HG02981 (cell line): ENCODE measurements around the gene FGF12.

Experiments
- ATAC-seq: cut with Tn5 transposase; IDR thresholded peaks from one replicate; pipeline ENCODE4 v1.9.1; 2021; ENCODE audit warnings: mild to moderate bottlenecking, moderate library complexity; ENCODE audit not compliant: unreplicated experiment

FGF12 gene

DNA sequence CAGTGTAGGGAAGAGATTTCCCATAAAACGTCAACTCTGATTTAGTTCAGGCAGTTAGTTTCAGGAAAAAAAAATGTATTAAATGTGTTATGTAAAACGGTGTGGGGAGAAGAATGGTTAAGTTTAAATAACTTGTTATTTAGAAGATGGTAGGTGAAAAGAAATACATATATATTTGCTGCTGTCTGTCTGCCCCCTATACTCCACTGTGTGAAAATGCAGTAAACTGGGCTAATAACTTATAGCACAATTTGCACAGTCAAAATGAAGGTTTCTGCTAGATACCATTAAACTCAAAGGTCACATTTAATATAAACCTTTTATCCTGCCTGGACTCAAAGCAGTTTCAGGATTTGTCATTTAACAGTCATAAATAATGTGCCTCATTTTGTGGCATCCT is 515.0 kb downstream of the FGF12 start:
- no peak for ATAC-seq

DNA sequence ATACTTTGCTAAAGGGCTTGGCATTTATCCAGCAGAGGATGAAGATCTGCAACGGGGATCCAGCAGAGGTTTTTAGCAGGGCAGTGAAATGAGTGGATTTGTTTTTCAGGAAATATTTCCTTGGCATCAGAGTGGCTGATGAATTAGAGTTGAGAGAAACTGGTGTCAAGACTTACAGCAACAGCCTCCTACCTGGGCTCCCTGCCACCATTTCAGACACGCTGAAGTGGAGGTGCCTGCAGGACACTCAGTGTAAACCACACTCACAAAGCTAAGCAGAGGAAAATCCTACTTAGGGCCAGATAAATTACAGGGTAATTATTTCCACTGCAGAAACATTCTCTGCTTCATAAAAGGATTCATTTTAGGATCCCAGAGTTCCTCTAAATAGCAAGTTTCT is 519.7 kb downstream of the FGF12 start:
- no peak for ATAC-seq

DNA sequence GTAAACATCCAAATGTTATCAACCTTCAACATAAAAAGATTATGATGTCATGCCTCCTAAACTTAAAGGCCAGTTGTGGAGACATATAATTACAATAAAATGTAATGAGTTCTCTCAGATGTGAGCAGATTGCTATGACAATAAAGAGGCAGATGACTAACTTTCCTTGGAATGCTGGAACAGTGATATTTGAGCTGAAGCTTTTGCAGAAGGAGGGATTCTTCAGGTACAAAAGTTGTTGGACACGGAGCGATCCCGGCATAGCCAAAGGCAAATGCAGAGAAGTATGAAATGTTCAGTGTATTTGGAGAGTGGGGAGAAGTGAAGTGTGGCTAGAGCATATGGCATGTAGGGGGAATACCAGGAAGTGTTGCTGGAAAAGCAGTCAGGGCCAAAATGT is 520.1 kb downstream of the FGF12 start:
- no peak for ATAC-seq

DNA sequence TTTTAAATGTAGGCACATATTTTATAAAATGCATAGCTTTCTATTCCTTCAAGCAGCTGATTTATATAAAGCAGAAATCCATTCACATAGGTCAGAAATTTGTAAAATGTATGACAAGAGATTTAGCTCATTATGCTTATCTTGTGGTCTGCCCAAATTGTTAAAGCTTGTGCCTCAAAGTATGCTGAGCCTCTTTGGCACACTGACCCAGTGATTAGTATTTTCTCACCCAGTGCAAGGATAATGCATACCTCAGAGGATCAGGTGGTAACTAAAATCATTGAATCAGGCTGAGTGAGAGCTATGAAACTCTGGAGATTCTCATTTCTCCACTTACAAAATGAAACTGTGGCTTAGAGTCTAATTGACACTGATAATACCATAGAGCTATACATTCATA is 533.3 kb downstream of the FGF12 start:
- ATAC-seq: no peak

DNA sequence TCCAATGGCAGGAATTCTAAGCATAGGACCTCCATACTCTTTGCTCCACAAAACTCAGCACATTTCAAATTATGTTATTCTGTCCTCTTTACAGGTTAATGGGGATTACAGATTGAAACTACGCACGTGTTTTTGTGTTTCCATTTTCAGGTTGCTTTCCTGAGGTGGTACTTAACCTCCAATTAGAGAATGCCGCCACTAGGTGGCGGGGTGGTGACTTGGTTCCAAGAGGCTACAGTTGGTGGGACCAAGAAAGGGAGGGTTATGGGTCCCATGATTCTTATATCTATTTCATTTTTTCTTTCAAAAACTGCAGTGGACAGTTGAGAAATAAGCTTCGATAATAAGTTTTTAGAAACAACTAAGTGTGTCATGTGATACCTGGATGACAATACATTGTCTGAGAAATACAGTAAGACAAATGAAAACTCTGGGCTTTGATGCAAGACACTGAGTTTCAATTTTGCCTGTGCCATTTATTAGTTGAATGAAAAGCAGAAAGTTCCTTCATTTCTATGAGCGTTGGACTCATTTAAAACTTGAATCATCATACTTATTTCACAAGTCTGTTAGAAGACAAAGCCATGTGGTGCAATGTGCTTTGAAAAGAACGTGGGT is 539.0 kb downstream of the FGF12 start:
- ATAC-seq: peak; percentile 96

DNA sequence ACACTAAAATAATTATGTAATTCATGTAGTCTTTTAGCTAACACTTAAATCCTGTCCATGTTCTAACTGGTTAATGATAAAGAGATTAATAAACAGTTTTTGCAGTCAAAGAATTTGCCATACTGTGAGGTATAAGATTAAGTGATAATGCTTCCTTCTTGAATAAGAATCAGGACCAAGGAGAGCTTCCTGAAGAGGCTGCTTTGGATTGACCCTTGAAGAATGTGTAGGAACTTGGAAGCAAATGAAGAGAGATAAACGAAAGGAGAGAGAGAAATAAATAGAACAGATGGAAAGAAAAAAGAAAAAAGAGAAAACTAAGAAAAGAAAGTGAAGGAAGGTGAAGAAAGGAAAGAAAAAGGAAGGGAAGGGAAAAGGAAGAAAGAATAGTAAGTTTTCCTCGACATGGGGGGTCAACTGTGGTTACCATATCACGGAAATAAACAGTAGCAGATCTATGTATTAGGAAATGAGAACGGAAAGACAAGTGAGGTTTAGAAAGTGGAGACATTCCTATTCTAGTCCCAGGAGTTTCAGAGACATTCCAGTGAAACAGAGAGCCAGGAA is 539.8 kb downstream of the FGF12 start:
- ATAC-seq: no peak

DNA sequence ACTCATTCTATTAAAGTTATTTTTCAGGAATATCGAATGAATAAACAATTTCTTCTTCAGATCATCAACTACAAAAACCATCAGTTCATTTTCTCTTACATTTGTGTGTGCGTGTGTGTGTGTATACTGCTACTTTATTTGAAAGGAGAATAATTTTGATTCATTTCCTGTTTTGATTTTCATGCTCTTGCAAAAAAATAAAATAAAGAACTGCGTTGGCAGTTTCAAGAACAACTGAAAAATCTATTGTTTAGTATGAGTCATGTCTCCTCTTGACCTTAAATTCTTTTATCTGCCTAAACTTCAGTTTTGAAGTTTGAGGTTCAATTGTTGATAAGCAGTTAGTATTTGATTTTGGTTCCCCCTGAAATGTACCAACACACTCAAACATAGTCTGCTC is 540.8 kb downstream of the FGF12 start:
- no peak for ATAC-seq

DNA sequence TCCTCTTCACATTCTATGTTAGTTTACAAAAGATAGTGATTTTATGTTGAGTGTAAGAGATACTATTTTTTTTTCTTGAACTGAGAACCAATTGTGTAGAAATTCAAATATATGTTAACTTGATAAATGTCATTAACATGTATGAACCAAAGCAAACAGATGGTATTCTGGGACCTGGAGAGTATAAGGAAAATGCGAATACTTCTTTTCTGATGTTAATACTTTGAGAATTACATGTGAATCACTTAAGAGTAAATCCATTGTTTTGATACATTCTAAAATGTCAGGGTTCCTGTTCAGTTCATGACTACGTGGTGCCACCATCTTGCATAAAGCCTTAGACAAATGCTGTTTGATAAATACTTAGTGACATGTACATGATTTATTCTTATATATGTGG is 541.3 kb downstream of the FGF12 start:
- ATAC-seq: no peak

DNA sequence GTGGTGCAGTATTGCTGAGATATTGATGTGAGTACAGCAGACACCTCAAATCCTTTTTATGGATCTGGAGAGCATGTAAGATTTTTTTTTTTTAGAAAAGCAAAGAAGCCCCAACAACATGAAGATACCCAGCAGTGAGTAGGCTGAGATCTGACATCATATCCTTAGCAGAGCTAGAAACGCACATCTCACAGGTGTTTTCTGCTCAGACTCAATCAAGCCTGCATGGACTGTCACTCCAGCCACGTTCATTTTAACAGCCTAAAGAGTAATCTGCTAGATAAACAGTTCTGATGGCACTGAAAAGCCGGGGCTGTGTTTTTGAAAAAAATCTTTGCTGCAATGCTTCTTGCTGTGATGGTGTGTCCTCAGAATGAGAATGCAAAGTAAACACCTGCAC is 544.2 kb downstream of the FGF12 start:
- no peak for ATAC-seq

DNA sequence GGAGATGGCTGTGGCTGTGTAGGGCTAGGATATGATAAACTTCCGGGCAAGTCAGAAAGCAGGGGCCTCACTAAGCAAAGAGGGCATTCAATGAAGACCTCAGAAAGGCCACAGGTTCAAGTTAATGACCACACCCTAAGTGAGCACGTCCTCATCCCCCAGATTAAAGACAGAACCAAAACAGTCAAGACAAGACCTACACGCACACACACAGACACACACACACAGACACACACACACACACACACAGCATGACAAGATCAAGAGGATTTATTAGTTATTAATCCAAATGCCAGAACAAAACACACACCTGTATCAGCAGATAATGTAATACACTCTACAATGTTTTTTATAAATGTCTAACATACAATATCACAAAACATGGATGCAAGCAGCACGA is 546.2 kb downstream of the FGF12 start:
- no peak for ATAC-seq

DNA sequence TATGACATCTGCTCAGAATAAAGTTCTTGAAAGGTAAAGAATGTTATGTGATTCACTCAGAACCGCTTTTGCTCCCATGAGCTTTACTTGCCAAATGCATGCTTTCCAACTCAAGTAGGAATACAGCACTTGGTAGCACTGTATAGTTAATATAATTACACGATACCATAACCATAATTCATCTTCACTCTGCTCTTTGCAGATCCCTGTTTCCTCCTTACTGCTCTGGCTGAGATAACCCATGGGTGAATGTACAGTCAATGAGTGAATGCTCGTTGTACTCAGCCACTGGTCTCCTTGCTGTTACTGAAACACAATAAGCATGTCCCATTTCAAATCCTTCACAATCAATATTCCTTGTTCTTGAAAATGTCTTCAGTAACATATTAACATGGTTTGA is 550.0 kb downstream of the FGF12 start:
- ATAC-seq: no peak

DNA sequence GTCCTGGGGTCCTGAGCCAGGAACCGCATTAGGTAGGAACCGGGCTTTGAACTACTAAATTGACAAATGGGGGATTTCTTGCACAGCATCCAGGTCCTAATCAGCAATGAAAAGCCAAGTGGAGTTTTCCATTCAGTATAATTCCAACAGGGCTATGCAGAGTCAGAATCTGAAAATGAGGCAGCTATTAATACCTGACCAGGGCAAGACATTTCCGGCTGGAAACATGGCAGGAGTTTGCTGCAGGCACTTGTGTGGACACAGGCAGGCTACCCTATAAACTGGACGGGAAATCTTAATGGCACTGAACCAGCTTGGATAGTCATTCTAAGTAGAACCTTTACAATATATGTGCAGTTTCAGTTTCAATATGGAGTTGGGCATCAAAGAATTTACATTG is 553.1 kb downstream of the FGF12 start:
- no peak for ATAC-seq

DNA sequence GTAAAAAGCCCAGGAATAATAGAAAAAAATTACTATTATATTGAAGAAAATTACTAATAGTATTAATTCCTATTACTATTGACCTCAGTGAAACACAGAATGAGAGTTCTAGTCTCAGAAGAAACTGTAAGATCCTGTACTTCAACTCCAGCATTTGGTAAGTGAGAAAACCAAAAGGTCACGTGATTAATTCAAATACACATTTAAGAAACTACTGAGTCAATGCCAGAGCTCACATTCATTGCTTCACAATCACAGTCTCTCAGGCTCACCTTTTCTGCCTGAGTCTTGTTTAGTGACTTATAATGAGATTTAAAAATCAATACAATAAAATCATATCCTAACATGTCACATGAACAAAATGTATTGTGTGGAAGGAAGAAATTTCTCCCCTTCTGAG is 556.1 kb downstream of the FGF12 start:
- ATAC-seq: no peak

DNA sequence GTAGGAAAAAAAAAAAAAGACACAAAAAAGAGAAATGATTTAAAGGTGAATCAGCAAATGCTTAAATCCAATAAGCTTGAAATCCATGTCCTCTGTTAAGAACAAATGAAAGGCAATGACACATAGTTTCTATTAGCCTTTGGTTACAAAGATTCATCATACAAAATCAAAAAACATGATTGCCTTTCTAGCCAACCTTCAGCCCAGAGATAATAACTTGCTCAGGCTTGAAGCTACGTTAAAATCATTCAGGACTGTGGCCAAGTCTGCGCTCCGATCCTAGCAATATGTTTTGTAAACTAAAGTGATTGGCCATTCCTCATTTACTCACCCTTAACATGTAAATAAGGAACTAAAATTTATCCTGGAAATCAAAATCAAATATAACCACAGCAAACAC is 556.7 kb downstream of the FGF12 start:
- no peak for ATAC-seq

DNA sequence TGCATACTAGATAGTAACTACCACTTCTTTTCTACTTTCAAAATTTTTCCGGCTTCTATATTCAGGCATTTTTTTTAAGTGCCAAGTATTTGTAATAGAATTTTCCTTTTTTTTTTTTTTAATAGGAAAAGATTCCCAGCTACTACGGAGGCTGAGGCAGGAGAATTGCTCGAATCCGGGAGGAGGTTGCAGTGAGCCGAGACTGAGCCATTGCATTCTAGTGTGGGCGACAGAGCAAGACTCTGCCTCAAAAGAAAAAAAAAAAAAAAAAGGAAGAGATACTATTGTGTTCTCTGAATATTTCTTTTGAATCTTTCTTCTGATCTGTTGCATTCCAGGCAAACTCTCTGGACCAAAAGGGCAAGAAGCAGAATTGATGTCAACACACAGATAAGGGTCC is 557.3 kb downstream of the FGF12 start:
- ATAC-seq: no peak

DNA sequence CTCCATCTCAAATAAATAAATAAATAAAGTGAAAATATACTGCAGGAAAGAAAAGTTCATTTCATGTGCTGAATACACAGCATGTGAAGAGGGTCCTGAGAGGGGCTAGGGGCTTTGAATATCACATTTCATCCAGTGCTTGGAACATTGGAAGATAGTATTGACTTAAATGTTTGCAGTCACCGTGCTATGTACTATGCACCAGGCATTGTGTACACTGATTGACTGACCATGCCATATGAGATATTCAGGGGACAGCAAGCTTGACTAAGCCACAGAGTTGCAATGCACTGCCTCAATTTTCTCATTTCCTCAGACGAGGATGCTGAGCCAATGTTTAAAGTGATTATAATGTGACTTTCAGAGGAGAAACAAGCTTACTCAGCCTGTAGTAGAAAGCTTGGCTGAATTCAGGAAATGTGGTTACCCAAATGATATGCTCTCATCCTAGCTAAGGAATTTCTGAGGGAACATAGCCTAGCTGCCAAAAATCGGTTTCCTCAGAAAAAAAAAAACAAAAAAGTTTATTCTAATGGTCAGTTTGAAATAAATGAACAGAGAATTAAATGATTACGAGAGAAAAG is 557.9 kb downstream of the FGF12 start:
- no peak for ATAC-seq

DNA sequence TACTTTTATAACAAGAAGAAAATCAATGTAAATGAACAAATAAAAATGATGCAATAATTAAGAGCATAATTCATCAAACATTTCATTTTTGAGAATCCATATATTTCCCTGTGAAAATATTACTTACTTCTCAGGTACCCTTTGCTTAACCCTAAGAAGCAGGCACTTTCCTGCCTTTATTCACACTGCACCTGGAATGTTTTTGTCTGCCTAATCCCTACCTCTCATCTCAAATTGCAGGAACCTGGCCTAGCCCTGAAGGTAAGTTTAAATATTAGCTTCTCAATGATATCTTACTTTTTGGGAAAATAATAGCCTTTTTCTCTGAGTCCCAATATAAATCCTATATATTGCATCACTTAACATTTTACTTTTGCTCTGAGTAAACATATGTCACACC is 559.1 kb downstream of the FGF12 start:
- ATAC-seq: no peak

DNA sequence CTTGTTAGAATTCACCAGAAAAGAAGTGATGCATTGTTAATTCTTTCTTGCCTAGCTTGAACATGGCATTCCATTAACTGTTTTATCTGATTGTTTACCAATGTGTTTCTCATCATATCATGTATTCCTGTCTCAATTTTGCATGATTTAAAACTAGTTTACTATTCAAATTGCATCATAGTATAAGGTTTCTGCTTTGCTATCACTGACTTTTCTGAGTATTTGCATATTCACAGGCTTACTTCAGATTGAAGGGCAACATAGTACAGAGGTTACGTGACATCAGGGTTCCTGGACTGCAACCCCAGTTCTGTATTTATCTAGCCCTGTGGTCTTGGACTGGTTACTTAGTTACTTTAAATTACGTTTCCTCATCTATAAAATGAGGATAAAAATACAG is 561.8 kb downstream of the FGF12 start:
- ATAC-seq: no peak

DNA sequence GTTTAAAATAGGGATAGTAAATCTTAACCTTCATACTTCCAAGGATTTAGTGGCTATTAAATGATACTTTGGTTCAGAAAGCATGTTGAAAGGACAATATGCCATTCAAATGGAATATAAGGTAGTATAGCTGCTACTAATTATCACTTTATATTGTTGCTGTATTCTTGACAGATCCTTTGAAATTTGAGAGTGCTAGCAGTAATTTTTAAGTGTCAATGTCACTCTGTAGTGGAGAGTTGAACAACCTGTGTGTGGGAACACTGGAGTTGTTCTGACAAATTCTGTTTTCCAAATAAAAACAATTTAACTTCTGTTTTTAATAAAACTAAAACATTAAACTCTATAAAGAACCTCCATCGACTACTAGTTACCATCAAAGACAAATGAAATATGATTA is 565.7 kb downstream of the FGF12 start:
- ATAC-seq: no peak

DNA sequence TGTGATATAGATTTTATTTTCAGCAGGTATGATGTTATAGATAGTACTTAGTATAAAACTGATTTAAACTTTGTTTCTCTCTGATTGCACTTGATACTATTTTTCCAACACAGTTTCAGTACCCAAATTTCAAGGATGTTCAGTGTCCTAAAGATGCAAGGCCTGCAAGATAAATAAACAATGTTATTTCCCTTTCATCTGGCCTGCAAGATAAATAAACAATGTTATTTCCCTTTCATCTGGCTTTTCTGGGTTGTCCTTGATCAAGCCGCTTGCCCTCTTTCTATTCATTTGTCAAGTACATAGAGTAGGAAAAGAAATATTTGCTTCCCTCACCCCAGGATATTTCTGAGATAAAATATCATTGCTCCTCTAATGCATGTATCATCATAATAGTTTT is 571.0 kb downstream of the FGF12 start:
- no peak for ATAC-seq

DNA sequence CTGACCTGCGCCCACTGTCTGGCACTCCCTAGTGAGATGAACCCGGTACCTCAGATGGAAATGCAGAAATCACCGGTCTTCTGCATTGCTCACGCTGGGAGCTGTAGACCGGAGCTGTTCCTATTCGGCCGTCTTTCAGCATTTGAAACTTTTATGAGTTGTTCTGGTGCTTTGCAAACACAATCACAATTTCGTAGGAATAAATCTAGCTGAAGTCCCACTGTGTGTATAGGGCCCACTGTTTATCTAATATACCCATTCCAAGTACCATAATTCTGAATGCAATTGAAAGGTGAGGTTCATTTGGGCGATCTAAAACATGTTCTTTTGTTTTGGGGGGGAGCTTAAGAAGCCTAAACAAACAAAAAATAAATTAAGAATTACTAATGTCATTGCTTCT is 572.1 kb downstream of the FGF12 start:
- ATAC-seq: no peak

DNA sequence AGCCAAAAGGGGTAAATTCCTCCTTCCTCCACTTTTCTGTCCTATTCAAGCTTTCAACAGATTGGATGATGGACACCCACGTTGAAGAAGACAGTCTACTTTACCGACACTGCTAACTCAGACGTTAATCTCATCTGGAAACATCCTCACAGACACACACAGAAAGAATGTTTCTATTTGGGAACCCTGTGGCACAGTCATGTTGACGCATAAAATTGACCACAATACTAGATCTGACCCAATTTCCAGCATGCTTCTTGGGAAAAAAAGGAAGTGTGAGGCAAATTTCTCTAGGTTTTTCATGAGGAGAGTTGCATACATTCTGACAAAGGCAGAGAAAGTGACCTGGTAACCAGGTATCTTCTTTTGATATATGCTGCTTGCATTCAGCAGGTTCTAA is 594.1 kb downstream of the FGF12 start:
- no peak for ATAC-seq

DNA sequence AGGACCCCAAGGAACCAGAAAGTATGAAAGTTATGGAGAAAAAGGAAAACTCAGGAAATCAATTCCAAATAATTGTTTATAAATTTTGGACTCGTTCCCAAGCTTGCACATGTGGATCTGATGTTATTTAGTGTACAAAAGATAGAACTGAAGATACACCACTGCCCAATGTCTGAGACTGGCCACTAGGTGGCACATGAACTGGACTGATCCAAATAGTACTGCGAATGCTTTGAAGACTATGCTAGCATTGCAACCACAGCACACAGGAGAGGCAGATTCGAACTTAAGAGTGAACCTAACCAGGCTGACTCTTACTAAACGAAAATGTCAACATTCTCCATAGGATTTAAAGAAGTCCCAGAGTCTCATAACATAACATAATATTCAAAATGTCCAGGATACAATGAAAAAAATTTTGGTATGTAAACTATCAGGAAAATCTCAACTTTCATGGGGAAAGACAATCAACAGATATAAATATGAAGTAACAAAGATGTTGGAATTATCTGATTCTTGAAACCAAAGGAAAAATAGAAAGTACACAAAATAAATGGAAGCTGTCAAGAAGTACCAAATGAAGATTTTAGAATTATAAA is 596.7 kb downstream of the FGF12 start:
- peak; percentile 79 for ATAC-seq
